NCI-H1048 (cell line): ENCODE data around the gene APOC1.
"Not testable (repeated sequence)": the region's sequence is repeated elsewhere in the genome, so short reads cannot be mapped to it uniquely, and the experiment has no call there.

Source experiments
- DNase-seq: peaks from one replicate; lab custom pipeline; 2025; lab: John Stamatoyannopoulos, UW

APOC1 gene

GRCh38 chr19:44889830-44890365 is 24.5 kb upstream of the APOC1 start:
- DNase-seq: no peak

- DNase-seq: peak; percentile 100
These were observed 23.9 kb upstream of the APOC1 start for GRCh38 chr19:44890366-44891015.

- peak; percentile 100 for DNase-seq
These were observed 23.2 kb upstream of the APOC1 start, which contains the start of gene TOMM40 for GRCh38 chr19:44891016-44891882. TSS of gene TOMM40 (plus strand) at chr19:44891254. CDS start at chr19:44891416, 162 bp downstream.

GRCh38 chr19:44892932-44893331 is 21.5 kb upstream of the APOC1 start:
- no peak for DNase-seq

GRCh38 chr19:44893332-44894051 is 20.9 kb upstream of the APOC1 start:
- DNase-seq: no peak

GRCh38 chr19:44894052-44894400 is 20.4 kb upstream of the APOC1 start:
- no peak for DNase-seq

GRCh38 chr19:44894946-44895345 is 19.5 kb upstream of the APOC1 start:
- DNase-seq: no peak

- no peak for DNase-seq
These were observed 16.6 kb upstream of the APOC1 start for GRCh38 chr19:44897835-44898234.

GRCh38 chr19:44900328-44901244 is 13.8 kb upstream of the APOC1 start:
- no peak for DNase-seq

- no peak for DNase-seq
These were observed 11.2 kb upstream of the APOC1 start for GRCh38 chr19:44903216-44903601.

GRCh38 chr19:44903602-44904425 is 10.6 kb upstream of the APOC1 start:
- DNase-seq: peak; percentile 21

- no peak for DNase-seq
These were observed 9.9 kb upstream of the APOC1 start for GRCh38 chr19:44904426-44904994.

GRCh38 chr19:44905437-44906160 is 8.8 kb upstream of the APOC1 start, which contains the start of gene APOE:
TSS of gene APOE (plus strand) at chr19:44905796. CDS start at chr19:44906625, 829 bp downstream.
- no peak for DNase-seq

GRCh38 chr19:44907613-44908012 is 6.8 kb upstream of the APOC1 start:
- DNase-seq: no peak

- no peak for DNase-seq
These were observed 6.2 kb upstream of the APOC1 start for GRCh38 chr19:44908074-44908835.

- no peak for DNase-seq
These were observed 5.6 kb upstream of the APOC1 start for GRCh38 chr19:44908836-44909261.

GRCh38 chr19:44909775-44910174 is 4.6 kb upstream of the APOC1 start:
- no peak for DNase-seq

GRCh38 chr19:44911896-44912295 is 2.5 kb upstream of the APOC1 start:
- DNase-seq: not testable (repeated sequence)

GRCh38 chr19:44912854-44913253 is 1.6 kb upstream of the APOC1 start:
- DNase-seq: no peak
